ENCODE results near the gene RAI1. TPM values are rescaled to one million over a fixed set of nuclear protein-coding genes. Genes with fewer than 3 reads are reported as not detected.

RAI1 gene
- total and polyA plus RNA-seq, 2 of the 13 experiments (the other 11 are each of a cell fraction or from before 2014, with no cell fraction given): 3.4 to 5.2 TPM

DNA sequence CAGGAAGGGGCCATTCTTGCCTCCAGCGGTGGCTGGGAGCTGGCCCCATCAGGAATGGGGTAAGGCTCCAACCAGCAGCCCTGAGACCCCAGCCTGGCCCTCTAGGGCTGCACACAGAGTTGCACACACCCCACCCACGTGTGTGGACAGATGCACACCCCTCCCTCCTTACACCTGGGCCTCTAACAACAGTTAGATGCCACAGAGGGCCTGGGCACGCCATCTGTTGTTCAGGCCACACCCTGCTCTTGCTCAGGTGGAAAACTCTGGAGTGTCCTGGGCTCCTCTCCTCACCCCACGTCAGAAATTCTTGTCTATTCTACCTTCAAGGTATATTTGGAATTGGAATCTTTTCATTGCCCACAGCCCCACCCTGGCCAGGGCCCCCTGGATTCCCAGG, 13.3 kb upstream of the RAI1 start:
- no peak overlapping the region for H2AFZ ChIP-seq (ENCODE audit: low read length)
- CTCF ChIA-PET (ENCODE audit: low intra/inter-chr PET ratio, low total read pairs): no interaction called here
- no peaks in the 10 kb centered on the region for H3K36me3 ChIP-seq (replicated peaks in 1 of 2; ENCODE audit: control insufficient read depth in 1 of 2, insufficient read depth in 2 of 2, low read length in 2 of 2)
- no peak overlapping the region for H3K9ac ChIP-seq (ENCODE audit: insufficient read depth, low read depth, low read length)
- BruUV-seq (replicated peaks): no TSS peak
- DNase-seq (ENCODE audit: low spot score): no peak
- H3K4me3 ChIP-seq (replicated peaks in 1 of 3; ENCODE audit: insufficient read depth in 1 of 3, low read depth in 2 of 3, low read length in 3 of 3): no peak overlapping the region
- H3K27me3 ChIP-seq (ENCODE audit: control insufficient read depth in 1 of 2, insufficient read depth in 2 of 2, low read length in 2 of 2): peaks cover 0 to 16% of the 10 kb centered on the region in 2 experiments; a peak in 2 of 5 replicates
- no peak for ATAC-seq
- intact Hi-C loops (cut with micrococcal nuclease; ENCODE audit: unreplicated experiment) (loop anchor here (10.0 kb wide), 1 partner anchor 57 kb away; no protein-coding TSS in a partner anchor), in situ Hi-C loops (cut with HindIII; ENCODE audit: extremely low pct_ligation_motif_present, low pct_unique_long_range_greater_than_20kb) (no loop called here)
- FAIRE-seq: no peak
- no peak overlapping the region for H3K4me2 ChIP-seq (ENCODE audit: low read depth, low read length)
- H3K79me2 ChIP-seq (ENCODE audit: insufficient read depth, low read length): no peaks in the 10 kb centered on the region
- H3K9me3 ChIP-seq (ENCODE audit: low read length): no peaks in the 10 kb centered on the region
- WGBS (ENCODE audit: low lambda C conversion rate): 15% methylated on average over 2 of the region's 4 CpGs
- POLR2A ChIA-PET: interaction anchor here (0.9 kb wide), 1 partner anchor 388 kb away, joined by 3 read pairs; no protein-coding TSS in a partner anchor
- H3K4me1 ChIP-seq (ENCODE audit: insufficient read depth, low read length): peaks cover 93% of the 10 kb centered on the region
- H3K27ac ChIP-seq (ENCODE audit: extremely low read length, insufficient read depth, low read length): no peak overlapping the region
- no peaks in the 10 kb centered on the region for H4K20me1 ChIP-seq (ENCODE audit: insufficient read depth, low read length)
- TF ChIP-seq, protein P1, sequence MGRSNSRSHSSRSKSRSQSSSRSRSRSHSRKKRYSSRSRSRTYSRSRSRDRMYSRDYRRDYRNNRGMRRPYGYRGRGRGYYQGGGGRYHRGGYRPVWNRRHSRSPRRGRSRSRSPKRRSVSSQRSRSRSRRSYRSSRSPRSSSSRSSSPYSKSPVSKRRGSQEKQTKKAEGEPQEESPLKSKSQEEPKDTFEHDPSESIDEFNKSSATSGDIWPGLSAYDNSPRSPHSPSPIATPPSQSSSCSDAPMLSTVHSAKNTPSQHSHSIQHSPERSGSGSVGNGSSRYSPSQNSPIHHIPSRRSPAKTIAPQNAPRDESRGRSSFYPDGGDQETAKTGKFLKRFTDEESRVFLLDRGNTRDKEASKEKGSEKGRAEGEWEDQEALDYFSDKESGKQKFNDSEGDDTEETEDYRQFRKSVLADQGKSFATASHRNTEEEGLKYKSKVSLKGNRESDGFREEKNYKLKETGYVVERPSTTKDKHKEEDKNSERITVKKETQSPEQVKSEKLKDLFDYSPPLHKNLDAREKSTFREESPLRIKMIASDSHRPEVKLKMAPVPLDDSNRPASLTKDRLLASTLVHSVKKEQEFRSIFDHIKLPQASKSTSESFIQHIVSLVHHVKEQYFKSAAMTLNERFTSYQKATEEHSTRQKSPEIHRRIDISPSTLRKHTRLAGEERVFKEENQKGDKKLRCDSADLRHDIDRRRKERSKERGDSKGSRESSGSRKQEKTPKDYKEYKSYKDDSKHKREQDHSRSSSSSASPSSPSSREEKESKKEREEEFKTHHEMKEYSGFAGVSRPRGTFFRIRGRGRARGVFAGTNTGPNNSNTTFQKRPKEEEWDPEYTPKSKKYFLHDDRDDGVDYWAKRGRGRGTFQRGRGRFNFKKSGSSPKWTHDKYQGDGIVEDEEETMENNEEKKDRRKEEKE (IDR thresholded peaks at IDR 0.05): no peak
- TF ChIP-seq, protein P2, sequence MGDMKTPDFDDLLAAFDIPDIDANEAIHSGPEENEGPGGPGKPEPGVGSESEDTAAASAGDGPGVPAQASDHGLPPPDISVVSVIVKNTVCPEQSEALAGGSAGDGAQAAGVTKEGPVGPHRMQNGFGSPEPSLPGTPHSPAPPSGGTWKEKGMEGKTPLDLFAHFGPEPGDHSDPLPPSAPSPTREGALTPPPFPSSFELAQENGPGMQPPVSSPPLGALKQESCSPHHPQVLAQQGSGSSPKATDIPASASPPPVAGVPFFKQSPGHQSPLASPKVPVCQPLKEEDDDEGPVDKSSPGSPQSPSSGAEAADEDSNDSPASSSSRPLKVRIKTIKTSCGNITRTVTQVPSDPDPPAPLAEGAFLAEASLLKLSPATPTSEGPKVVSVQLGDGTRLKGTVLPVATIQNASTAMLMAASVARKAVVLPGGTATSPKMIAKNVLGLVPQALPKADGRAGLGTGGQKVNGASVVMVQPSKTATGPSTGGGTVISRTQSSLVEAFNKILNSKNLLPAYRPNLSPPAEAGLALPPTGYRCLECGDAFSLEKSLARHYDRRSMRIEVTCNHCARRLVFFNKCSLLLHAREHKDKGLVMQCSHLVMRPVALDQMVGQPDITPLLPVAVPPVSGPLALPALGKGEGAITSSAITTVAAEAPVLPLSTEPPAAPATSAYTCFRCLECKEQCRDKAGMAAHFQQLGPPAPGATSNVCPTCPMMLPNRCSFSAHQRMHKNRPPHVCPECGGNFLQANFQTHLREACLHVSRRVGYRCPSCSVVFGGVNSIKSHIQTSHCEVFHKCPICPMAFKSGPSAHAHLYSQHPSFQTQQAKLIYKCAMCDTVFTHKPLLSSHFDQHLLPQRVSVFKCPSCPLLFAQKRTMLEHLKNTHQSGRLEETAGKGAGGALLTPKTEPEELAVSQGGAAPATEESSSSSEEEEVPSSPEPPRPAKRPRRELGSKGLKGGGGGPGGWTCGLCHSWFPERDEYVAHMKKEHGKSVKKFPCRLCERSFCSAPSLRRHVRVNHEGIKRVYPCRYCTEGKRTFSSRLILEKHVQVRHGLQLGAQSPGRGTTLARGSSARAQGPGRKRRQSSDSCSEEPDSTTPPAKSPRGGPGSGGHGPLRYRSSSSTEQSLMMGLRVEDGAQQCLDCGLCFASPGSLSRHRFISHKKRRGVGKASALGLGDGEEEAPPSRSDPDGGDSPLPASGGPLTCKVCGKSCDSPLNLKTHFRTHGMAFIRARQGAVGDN (CRISPR knock-in tag; IDR thresholded peaks at IDR 0.05): no peak
- TF ChIP-seq ZEB1 (IDR thresholded peaks at IDR 0.05; ENCODE audit: insufficient replicate concordance, low read depth) (no peak), MYNN (CRISPR knock-in tag; IDR thresholded peaks at IDR 0.05; ENCODE audit: low read depth) (no peak)
- TF ChIP-seq, protein P3, sequence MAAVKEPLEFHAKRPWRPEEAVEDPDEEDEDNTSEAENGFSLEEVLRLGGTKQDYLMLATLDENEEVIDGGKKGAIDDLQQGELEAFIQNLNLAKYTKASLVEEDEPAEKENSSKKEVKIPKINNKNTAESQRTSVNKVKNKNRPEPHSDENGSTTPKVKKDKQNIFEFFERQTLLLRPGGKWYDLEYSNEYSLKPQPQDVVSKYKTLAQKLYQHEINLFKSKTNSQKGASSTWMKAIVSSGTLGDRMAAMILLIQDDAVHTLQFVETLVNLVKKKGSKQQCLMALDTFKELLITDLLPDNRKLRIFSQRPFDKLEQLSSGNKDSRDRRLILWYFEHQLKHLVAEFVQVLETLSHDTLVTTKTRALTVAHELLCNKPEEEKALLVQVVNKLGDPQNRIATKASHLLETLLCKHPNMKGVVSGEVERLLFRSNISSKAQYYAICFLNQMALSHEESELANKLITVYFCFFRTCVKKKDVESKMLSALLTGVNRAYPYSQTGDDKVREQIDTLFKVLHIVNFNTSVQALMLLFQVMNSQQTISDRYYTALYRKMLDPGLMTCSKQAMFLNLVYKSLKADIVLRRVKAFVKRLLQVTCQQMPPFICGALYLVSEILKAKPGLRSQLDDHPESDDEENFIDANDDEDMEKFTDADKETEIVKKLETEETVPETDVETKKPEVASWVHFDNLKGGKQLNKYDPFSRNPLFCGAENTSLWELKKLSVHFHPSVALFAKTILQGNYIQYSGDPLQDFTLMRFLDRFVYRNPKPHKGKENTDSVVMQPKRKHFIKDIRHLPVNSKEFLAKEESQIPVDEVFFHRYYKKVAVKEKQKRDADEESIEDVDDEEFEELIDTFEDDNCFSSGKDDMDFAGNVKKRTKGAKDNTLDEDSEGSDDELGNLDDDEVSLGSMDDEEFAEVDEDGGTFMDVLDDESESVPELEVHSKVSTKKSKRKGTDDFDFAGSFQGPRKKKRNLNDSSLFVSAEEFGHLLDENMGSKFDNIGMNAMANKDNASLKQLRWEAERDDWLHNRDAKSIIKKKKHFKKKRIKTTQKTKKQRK (IDR thresholded peaks at IDR 0.05; ENCODE audit: low read length): no peak
- TF ChIP-seq, protein P4, sequence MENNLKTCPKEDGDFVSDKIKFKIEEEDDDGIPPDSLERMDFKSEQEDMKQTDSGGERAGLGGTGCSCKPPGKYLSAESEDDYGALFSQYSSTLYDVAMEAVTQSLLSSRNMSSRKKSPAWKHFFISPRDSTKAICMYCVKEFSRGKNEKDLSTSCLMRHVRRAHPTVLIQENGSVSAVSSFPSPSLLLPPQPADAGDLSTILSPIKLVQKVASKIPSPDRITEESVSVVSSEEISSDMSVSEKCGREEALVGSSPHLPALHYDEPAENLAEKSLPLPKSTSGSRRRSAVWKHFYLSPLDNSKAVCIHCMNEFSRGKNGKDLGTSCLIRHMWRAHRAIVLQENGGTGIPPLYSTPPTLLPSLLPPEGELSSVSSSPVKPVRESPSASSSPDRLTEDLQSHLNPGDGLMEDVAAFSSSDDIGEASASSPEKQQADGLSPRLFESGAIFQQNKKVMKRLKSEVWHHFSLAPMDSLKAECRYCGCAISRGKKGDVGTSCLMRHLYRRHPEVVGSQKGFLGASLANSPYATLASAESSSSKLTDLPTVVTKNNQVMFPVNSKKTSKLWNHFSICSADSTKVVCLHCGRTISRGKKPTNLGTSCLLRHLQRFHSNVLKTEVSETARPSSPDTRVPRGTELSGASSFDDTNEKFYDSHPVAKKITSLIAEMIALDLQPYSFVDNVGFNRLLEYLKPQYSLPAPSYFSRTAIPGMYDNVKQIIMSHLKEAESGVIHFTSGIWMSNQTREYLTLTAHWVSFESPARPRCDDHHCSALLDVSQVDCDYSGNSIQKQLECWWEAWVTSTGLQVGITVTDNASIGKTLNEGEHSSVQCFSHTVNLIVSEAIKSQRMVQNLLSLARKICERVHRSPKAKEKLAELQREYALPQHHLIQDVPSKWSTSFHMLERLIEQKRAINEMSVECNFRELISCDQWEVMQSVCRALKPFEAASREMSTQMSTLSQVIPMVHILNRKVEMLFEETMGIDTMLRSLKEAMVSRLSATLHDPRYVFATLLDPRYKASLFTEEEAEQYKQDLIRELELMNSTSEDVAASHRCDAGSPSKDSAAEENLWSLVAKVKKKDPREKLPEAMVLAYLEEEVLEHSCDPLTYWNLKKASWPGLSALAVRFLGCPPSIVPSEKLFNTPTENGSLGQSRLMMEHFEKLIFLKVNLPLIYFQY (CRISPR knock-in tag; IDR thresholded peaks at IDR 0.05; ENCODE audit: borderline replicate concordance): no peak
- TF ChIP-seq, protein P5, sequence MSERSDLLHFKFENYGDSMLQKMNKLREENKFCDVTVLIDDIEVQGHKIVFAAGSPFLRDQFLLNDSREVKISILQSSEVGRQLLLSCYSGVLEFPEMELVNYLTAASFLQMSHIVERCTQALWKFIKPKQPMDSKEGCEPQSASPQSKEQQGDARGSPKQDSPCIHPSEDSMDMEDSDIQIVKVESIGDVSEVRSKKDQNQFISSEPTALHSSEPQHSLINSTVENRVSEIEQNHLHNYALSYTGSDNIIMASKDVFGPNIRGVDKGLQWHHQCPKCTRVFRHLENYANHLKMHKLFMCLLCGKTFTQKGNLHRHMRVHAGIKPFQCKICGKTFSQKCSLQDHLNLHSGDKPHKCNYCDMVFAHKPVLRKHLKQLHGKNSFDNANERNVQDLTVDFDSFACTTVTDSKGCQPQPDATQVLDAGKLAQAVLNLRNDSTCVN (CRISPR knock-in tag; IDR thresholded peaks at IDR 0.05; ENCODE audit: borderline replicate concordance): no peak

All from HepG2 (cell line).